ENCODE data around the gene ZNF133.
A peak's percentile ranks its signal among the peaks of the same experiment; 100 is the strongest.

Gene ZNF133

GRCh38 chr20:18276821-18277220 lies 11.5 kb upstream of the ZNF133 start:
- peak; percentile 59 for DNase-seq (ENCODE audit: low spot score)
- TF ChIP-seq, protein P1, sequence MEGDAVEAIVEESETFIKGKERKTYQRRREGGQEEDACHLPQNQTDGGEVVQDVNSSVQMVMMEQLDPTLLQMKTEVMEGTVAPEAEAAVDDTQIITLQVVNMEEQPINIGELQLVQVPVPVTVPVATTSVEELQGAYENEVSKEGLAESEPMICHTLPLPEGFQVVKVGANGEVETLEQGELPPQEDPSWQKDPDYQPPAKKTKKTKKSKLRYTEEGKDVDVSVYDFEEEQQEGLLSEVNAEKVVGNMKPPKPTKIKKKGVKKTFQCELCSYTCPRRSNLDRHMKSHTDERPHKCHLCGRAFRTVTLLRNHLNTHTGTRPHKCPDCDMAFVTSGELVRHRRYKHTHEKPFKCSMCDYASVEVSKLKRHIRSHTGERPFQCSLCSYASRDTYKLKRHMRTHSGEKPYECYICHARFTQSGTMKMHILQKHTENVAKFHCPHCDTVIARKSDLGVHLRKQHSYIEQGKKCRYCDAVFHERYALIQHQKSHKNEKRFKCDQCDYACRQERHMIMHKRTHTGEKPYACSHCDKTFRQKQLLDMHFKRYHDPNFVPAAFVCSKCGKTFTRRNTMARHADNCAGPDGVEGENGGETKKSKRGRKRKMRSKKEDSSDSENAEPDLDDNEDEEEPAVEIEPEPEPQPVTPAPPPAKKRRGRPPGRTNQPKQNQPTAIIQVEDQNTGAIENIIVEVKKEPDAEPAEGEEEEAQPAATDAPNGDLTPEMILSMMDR (IDR thresholded peaks at IDR 0.05; ENCODE audit: borderline replicate concordance, control extremely low read depth, extremely low read depth, insufficient read depth, missing control alignments) = peak; percentile 86
- in situ Hi-C loops (cut with MboI; ENCODE audit: low sequenced_read_pairs, unreplicated experiment) = no loop called here

DNA sequence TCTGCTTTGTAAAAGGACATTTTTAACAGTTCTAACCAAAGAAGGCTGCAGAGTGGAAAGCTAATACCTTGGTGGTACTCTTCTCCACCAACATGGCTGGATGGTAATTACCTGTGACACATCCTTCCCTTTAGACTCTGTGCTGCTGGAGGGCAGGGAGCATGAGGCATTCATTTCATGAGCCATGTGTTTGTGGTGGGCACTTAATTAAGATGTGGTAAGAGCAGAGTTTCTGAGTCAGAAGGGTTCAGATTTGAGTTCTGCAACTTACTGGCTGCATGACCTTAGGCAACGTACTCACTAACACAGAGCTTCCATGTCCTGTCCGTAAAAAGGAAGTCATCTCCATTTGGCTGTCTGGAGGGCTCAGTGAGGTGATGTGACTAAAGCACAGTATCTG lies 9.1 kb upstream of the ZNF133 start:
- in situ Hi-C loops (cut with MboI; ENCODE audit: low sequenced_read_pairs, unreplicated experiment) = no loop called here
- TF ChIP-seq, protein P1 (IDR thresholded peaks at IDR 0.05; ENCODE audit: borderline replicate concordance, control extremely low read depth, extremely low read depth, insufficient read depth, missing control alignments) = no peak
- DNase-seq (ENCODE audit: low spot score) = no peak

- no peak for DNase-seq (ENCODE audit: low spot score)
- TF ChIP-seq, protein P1 (IDR thresholded peaks at IDR 0.05; ENCODE audit: borderline replicate concordance, control extremely low read depth, extremely low read depth, insufficient read depth, missing control alignments) = no peak
- in situ Hi-C loops (cut with MboI; ENCODE audit: low sequenced_read_pairs, unreplicated experiment) = no loop called here
Measured at GRCh38 chr20:18284805-18285533, 3.4 kb upstream of the ZNF133 start.

GRCh38 chr20:18287546-18287914 lies 797 bp upstream of the ZNF133 start:
- in situ Hi-C loops (cut with MboI; ENCODE audit: low sequenced_read_pairs, unreplicated experiment) = no loop called here
- DNase-seq (ENCODE audit: low spot score) = no peak
- TF ChIP-seq, protein P1 (IDR thresholded peaks at IDR 0.05; ENCODE audit: borderline replicate concordance, control extremely low read depth, extremely low read depth, insufficient read depth, missing control alignments) = no peak

- peak; percentile 13 for DNase-seq (ENCODE audit: low spot score)
- in situ Hi-C loops (cut with MboI; ENCODE audit: low sequenced_read_pairs, unreplicated experiment) = no loop called here
- TF ChIP-seq, protein P1 (IDR thresholded peaks at IDR 0.05; ENCODE audit: borderline replicate concordance, control extremely low read depth, extremely low read depth, insufficient read depth, missing control alignments) = no peak
Measured at GRCh38 chr20:18288749-18289267, 481 bp downstream of the ZNF133 start.

GRCh38 chr20:18289306-18289705 lies 979 bp downstream of the ZNF133 start:
- DNase-seq (ENCODE audit: low spot score) = no peak
- in situ Hi-C loops (cut with MboI; ENCODE audit: low sequenced_read_pairs, unreplicated experiment) = no loop called here
- TF ChIP-seq, protein P1 (IDR thresholded peaks at IDR 0.05; ENCODE audit: borderline replicate concordance, control extremely low read depth, extremely low read depth, insufficient read depth, missing control alignments) = no peak
